Left ventricle myocardium inferior (tissue), 1 donor: ENCODE results near the gene ADAP1. TPM values are rescaled to one million over a fixed set of nuclear protein-coding genes. Genes with fewer than 3 reads are reported as not detected.
"Not testable (repeated sequence)": the region's sequence is repeated elsewhere in the genome, so short reads cannot be mapped to it uniquely, and the experiment has no call there.

ENCODE experiments used
- DNase-seq: peaks from one replicate; pipeline ENCODE4 v3.0.0-alpha.2; 2020
- H3K27ac ChIP-seq: fragments of 200-600 bp; replicated peaks from 2 replicates; pipeline ENCODE4 v1.8.0; 2021
- H3K27me3 ChIP-seq: fragments of 200-600 bp; 2 replicates; pipeline ENCODE4 v1.8.0; 2021; ENCODE audit warnings: low read depth
- H3K36me3 ChIP-seq: fragments of 200-600 bp; 2 replicates; pipeline ENCODE4 v1.8.0; 2021
- H3K4me1 ChIP-seq: fragments of 200-600 bp; 2 replicates; pipeline ENCODE4 v1.8.0; 2021
- H3K4me3 ChIP-seq: fragments of 200-600 bp; 2 replicates; pipeline ENCODE4 v1.8.0; 2021; ENCODE audit warnings: mild to moderate bottlenecking, moderate library complexity
- H3K9me3 ChIP-seq: fragments of 200-600 bp; replicated peaks from 2 replicates; pipeline ENCODE4 v1.8.0; 2021
- intact Hi-C: fragments of 100-400 bp; cut with micrococcal nuclease; formaldehyde crosslinking; loops from one replicate; pipeline ENCODE4 v1.11.0; 2022
- total RNA-seq: library from RNA; stranded (reverse); fragmentation: NEBNext Ultra II Directional; extraction: Animal tissue kit (Norgen Biotek cat#: 25700); gene quantifications from one replicate; pipeline ENCODE4 v1.2.1, GENCODE V29; 2021
- TF ChIP-seq, protein P1 (sequence below): fragments of 200-600 bp; IDR thresholded peaks from 2 replicates; pipeline ENCODE4 v1.8.0; 2021; ENCODE audit warnings: antibody characterized with exemption, mild to moderate bottlenecking, borderline replicate concordance
- donor health status: DM: no; HTN: yes; CAD: no; lungs with severe emphysema.

The ADAP1 gene
- total RNA-seq, 1 donor from 2014 or later = 8.4 TPM

GRCh38 chr7:908591-909357 lies 45.7 kb downstream of the ADAP1 start:
- intact Hi-C loops, H3K36me3 ChIP-seq, H3K9me3 ChIP-seq, H3K4me1 ChIP-seq: not testable (repeated sequence)
- peak overlapping the region; percentile 47 for H3K27ac ChIP-seq
- DNase-seq = peak; percentile 50
- TF ChIP-seq, protein P1, sequence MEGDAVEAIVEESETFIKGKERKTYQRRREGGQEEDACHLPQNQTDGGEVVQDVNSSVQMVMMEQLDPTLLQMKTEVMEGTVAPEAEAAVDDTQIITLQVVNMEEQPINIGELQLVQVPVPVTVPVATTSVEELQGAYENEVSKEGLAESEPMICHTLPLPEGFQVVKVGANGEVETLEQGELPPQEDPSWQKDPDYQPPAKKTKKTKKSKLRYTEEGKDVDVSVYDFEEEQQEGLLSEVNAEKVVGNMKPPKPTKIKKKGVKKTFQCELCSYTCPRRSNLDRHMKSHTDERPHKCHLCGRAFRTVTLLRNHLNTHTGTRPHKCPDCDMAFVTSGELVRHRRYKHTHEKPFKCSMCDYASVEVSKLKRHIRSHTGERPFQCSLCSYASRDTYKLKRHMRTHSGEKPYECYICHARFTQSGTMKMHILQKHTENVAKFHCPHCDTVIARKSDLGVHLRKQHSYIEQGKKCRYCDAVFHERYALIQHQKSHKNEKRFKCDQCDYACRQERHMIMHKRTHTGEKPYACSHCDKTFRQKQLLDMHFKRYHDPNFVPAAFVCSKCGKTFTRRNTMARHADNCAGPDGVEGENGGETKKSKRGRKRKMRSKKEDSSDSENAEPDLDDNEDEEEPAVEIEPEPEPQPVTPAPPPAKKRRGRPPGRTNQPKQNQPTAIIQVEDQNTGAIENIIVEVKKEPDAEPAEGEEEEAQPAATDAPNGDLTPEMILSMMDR = peak; percentile 80
- H3K27me3 ChIP-seq = peaks cover 12% of the 10 kb centered on the region
- peak overlapping the region; percentile 54 for H3K4me3 ChIP-seq

GRCh38 chr7:908159-908581 lies 46.3 kb downstream of the ADAP1 start:
- H3K27ac ChIP-seq = peak overlapping the region; percentile 47
- H3K9me3 ChIP-seq = no peaks in the 10 kb centered on the region
- intact Hi-C loops = no loop called here
- H3K4me3 ChIP-seq = no peak overlapping the region
- TF ChIP-seq, protein P1 = no peak
- DNase-seq = no peak
- peaks cover 18% of the 10 kb centered on the region for H3K27me3 ChIP-seq
- peaks cover 3% of the 10 kb centered on the region for H3K4me1 ChIP-seq
- H3K36me3 ChIP-seq = no peaks in the 10 kb centered on the region

DNA sequence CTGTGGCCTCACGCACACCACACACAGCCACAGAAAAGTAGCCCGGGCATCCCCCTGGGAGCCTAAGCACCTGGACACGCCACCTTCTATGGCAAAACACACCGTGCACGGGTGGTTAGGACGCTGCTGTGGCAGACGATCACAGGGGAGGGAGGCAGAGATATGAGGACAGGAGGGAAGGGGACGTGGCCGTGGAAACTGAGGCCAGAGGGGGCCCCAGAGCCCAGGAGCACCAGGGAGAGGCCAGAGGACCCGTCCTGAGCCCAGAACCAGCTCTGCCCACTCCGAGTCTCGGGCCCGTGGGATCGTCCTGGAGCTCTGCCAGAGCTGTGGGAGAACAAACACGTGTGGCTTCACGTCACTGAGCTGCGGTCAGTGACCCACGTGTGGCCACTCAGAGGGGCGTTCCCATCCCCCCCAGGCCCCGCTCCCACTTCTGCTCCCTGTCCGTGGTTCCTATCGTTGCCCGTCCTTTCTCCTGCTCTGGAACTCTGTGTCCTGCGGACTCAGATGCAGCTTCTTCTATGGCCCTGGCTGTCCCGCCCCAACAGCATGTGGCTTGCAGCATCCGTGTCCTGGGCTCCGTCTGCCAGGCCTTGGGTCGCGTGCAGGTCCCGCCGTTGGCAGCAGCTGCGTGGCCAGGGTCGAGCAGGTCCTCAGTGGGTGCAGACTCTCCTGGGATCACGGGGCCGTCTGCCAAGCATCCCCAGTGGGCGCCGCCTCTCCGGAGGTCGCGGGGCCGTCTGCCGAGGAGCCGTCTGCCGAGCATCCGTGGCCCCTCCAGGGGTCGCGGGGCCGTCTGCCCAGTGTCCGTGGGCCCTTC lies 47.1 kb downstream of the ADAP1 start:
- no peak for DNase-seq
- H3K9me3 ChIP-seq = no peaks in the 10 kb centered on the region
- peaks cover 20% of the 10 kb centered on the region for H3K27me3 ChIP-seq
- TF ChIP-seq, protein P1 = no peak
- intact Hi-C loops = no loop called here
- H3K4me3 ChIP-seq = no peak overlapping the region
- H3K36me3 ChIP-seq = no peaks in the 10 kb centered on the region
- peaks cover 3% of the 10 kb centered on the region for H3K4me1 ChIP-seq
- H3K27ac ChIP-seq = no peak overlapping the region

- no peak for DNase-seq
- H3K4me1 ChIP-seq = peaks cover 3% of the 10 kb centered on the region
- no peaks in the 10 kb centered on the region for H3K36me3 ChIP-seq
- H3K9me3 ChIP-seq = no peaks in the 10 kb centered on the region
- no peak overlapping the region for H3K27ac ChIP-seq
- H3K4me3 ChIP-seq = no peak overlapping the region
- intact Hi-C loops = no loop called here
- TF ChIP-seq, protein P1 = no peak
- H3K27me3 ChIP-seq = peaks cover 20% of the 10 kb centered on the region
Observed at GRCh38 chr7:906776-907157, 47.7 kb downstream of the ADAP1 start.

- no peak overlapping the region for H3K27ac ChIP-seq
- no peaks in the 10 kb centered on the region for H3K36me3 ChIP-seq
- H3K4me1 ChIP-seq = peaks cover 11% of the 10 kb centered on the region
- H3K27me3 ChIP-seq = peaks cover 20% of the 10 kb centered on the region
- H3K4me3 ChIP-seq = peak overlapping the region; percentile 27
- no peak for DNase-seq
- intact Hi-C loops = no loop called here
- TF ChIP-seq, protein P1 = no peak
- H3K9me3 ChIP-seq = no peaks in the 10 kb centered on the region
Observed at GRCh38 chr7:904847-905246, 49.6 kb downstream of the ADAP1 start.
